ENCODE data around the gene CPEB1.
"Not testable (repeated sequence)": the region's sequence is repeated elsewhere in the genome, so short reads cannot be mapped to it uniquely, and the experiment has no call there.

The CPEB1 gene

GRCh38 chr15:82648257-82649103 is 1.3 kb upstream of the CPEB1 start:
- DNase-seq (ENCODE audit: insufficient read length) (no peak), FAIRE-seq (no peak)
- no peak for TF ChIP-seq POLR2AphosphoS5 (IDR thresholded peaks at IDR 0.05; ENCODE audit: low read depth, low read length)
- TF ChIP-seq POLR2A (IDR thresholded peaks at IDR 0.05; ENCODE audit: low read depth, low read length): no peak
- no peak for TF ChIP-seq TAF1 (IDR thresholded peaks at IDR 0.05; ENCODE audit: borderline replicate concordance, low read depth, low read length)

GRCh38 chr15:82647835-82648256 is 683 bp upstream of the CPEB1 start:
- TF ChIP-seq POLR2AphosphoS5 (IDR thresholded peaks at IDR 0.05; ENCODE audit: low read depth, low read length): no peak
- no peak for TF ChIP-seq POLR2A (IDR thresholded peaks at IDR 0.05; ENCODE audit: low read depth, low read length)
- TF ChIP-seq TAF1 (IDR thresholded peaks at IDR 0.05; ENCODE audit: borderline replicate concordance, low read depth, low read length): no peak
- DNase-seq (ENCODE audit: insufficient read length) (no peak), FAIRE-seq (no peak)

- TF ChIP-seq TAF1 (IDR thresholded peaks at IDR 0.05; ENCODE audit: borderline replicate concordance, low read depth, low read length): no peak
- no peak for TF ChIP-seq POLR2AphosphoS5 (IDR thresholded peaks at IDR 0.05; ENCODE audit: low read depth, low read length)
- DNase-seq (ENCODE audit: insufficient read length) (no peak), FAIRE-seq (no peak)
Observed at GRCh38 chr15:82646250-82647044, 716 bp downstream of the CPEB1 start.

- not testable (repeated sequence) for DNase-seq (ENCODE audit: insufficient read length); FAIRE-seq
Observed at GRCh38 chr15:82644967-82645852, 2.0 kb downstream of the CPEB1 start.

- no peak for TF ChIP-seq POLR2A (IDR thresholded peaks at IDR 0.05; ENCODE audit: low read depth, low read length)
- TF ChIP-seq POLR2AphosphoS5 (IDR thresholded peaks at IDR 0.05; ENCODE audit: low read depth, low read length): no peak
- TF ChIP-seq TAF1 (IDR thresholded peaks at IDR 0.05; ENCODE audit: borderline replicate concordance, low read depth, low read length): no peak
- FAIRE-seq: no peak
- no peak for DNase-seq (ENCODE audit: insufficient read length)
Observed at GRCh38 chr15:82643992-82644391, 3.2 kb downstream of the CPEB1 start.

- TF ChIP-seq POLR2AphosphoS5 (IDR thresholded peaks at IDR 0.05; ENCODE audit: low read depth, low read length): no peak
- TF ChIP-seq POLR2A (IDR thresholded peaks at IDR 0.05; ENCODE audit: low read depth, low read length): no peak
- TF ChIP-seq TAF1 (IDR thresholded peaks at IDR 0.05; ENCODE audit: borderline replicate concordance, low read depth, low read length): no peak
- DNase-seq (ENCODE audit: insufficient read length) (no peak), FAIRE-seq (no peak)
Observed at GRCh38 chr15:82642656-82643055, 4.5 kb downstream of the CPEB1 start.

GRCh38 chr15:82641129-82641798 is 5.9 kb downstream of the CPEB1 start:
- FAIRE-seq: no peak
- no peak for DNase-seq (ENCODE audit: insufficient read length)

GRCh38 chr15:82640672-82641071 is 6.5 kb downstream of the CPEB1 start:
- FAIRE-seq (no peak), DNase-seq (ENCODE audit: insufficient read length) (no peak)
- TF ChIP-seq TAF1 (IDR thresholded peaks at IDR 0.05; ENCODE audit: borderline replicate concordance, low read depth, low read length): no peak
- no peak for TF ChIP-seq POLR2A (IDR thresholded peaks at IDR 0.05; ENCODE audit: low read depth, low read length)
- TF ChIP-seq POLR2AphosphoS5 (IDR thresholded peaks at IDR 0.05; ENCODE audit: low read depth, low read length): no peak

More at GRCh38 chr15:82641129-82641798, 5.9 kb downstream of the CPEB1 start:
- TF ChIP-seq POLR2AphosphoS5 (IDR thresholded peaks at IDR 0.05; ENCODE audit: low read depth, low read length) (no peak), TAF1 (IDR thresholded peaks at IDR 0.05; ENCODE audit: borderline replicate concordance, low read depth, low read length) (no peak), POLR2A (IDR thresholded peaks at IDR 0.05; ENCODE audit: low read depth, low read length) (no peak)

- DNase-seq (ENCODE audit: insufficient read length): no peak
- no peak for TF ChIP-seq POLR2A (IDR thresholded peaks at IDR 0.05; ENCODE audit: low read depth, low read length)
- no peak for TF ChIP-seq POLR2AphosphoS5 (IDR thresholded peaks at IDR 0.05; ENCODE audit: low read depth, low read length)
- no peak for TF ChIP-seq TAF1 (IDR thresholded peaks at IDR 0.05; ENCODE audit: borderline replicate concordance, low read depth, low read length)
Observed at GRCh38 chr15:82635798-82636197, 11.4 kb downstream of the CPEB1 start.

GRCh38 chr15:82630033-82630432 is 17.1 kb downstream of the CPEB1 start:
- TF ChIP-seq POLR2A (IDR thresholded peaks at IDR 0.05; ENCODE audit: low read depth, low read length) (no peak), TAF1 (IDR thresholded peaks at IDR 0.05; ENCODE audit: borderline replicate concordance, low read depth, low read length) (no peak), POLR2AphosphoS5 (IDR thresholded peaks at IDR 0.05; ENCODE audit: low read depth, low read length) (no peak)
- no peak for FAIRE-seq
- no peak for DNase-seq (ENCODE audit: insufficient read length)

More at GRCh38 chr15:82635798-82636197, 11.4 kb downstream of the CPEB1 start:
- FAIRE-seq: no peak

- DNase-seq (ENCODE audit: insufficient read length): no peak
- TF ChIP-seq TAF1 (IDR thresholded peaks at IDR 0.05; ENCODE audit: borderline replicate concordance, low read depth, low read length) (no peak), POLR2A (IDR thresholded peaks at IDR 0.05; ENCODE audit: low read depth, low read length) (no peak), POLR2AphosphoS5 (IDR thresholded peaks at IDR 0.05; ENCODE audit: low read depth, low read length) (no peak)
- FAIRE-seq: no peak
Observed at GRCh38 chr15:82625136-82625535, 22.0 kb downstream of the CPEB1 start.

Data from GM12892 (cell line).